Left lung (tissue), 10 donors: ENCODE data around the gene CCR5. TPM values are rescaled to one million over a fixed set of nuclear protein-coding genes. Genes with fewer than 3 reads are reported as not detected.
A peak's percentile ranks its signal among the peaks of the same experiment; 100 is the strongest.

ENCODE experiments used
- ATAC-seq: fragments of 200-7000 bp; cut with Tn5 transposase; one replicate; pipeline ENCODE4 v1.9.1; 2020; ENCODE audit warnings: moderate library complexity
- DNase-seq, 4 donors: peaks; one replicate each; pipeline ENCODE4 v3.0.0-alpha.2; 2013 to 2020
- H3K27ac ChIP-seq, 2 donors: fragments of 200-600 bp; sonication (generic) in 1 of 2; one replicate each; pipeline versions ENCODE4 v1.5.0 to v1.8.0; 2020 to 2021
- H3K27me3 ChIP-seq, 2 donors: fragments of 200-600 bp; sonication (generic) in 1 of 2; one replicate each; pipeline versions ENCODE4 v1.5.0 to v1.8.0; 2020 to 2021
- H3K36me3 ChIP-seq, 2 donors: fragments of 200-600 bp; sonication (generic) in 1 of 2; one replicate each; pipeline versions ENCODE4 v1.5.0 to v1.8.0; 2020 to 2021
- H3K4me1 ChIP-seq, 2 donors: fragments of 200-600 bp; one replicate each; pipeline ENCODE4 v1.8.0; 2021
- H3K4me3 ChIP-seq, 2 donors: fragments of 200-600 bp; sonication (generic) in 1 of 2; one replicate each; pipeline versions ENCODE4 v1.5.0 to v1.8.0; 2020 to 2021; ENCODE audit warnings: mild to moderate bottlenecking in 1 of 2
- H3K9me3 ChIP-seq, 2 donors: fragments of 200-600 bp; sonication (generic) in 1 of 2; one replicate each; pipeline versions ENCODE4 v1.5.0 to v1.8.0; 2020 to 2021
- intact Hi-C, 2 donors: fragments of 100-400 bp; cut with DNase I; formaldehyde crosslinking; loops; one replicate each; pipeline versions ENCODE4 v1.11.2 to v1.14.2; 2022
- polyA plus RNA-seq, 6 donors: library from polyadenylated mRNA; unstranded; fragments of 120-200 nt; gene quantifications; one replicate each; pipeline ENCODE4 v1.2.1, GENCODE V29; 2013; ENCODE audit not compliant: insufficient read length in 6 of 6
- total RNA-seq, 2 donors: library from RNA; stranded (reverse); fragmentation: NEBNext Ultra II Directional; extraction: Animal tissue kit (Norgen Biotek cat#: 25700); gene quantifications; one replicate each; pipeline ENCODE4 v1.2.1, GENCODE V29; 2021
- TF ChIP-seq, protein P1 (sequence below), 2 donors: fragments of 200-600 bp; sonication (generic) in 1 of 2; IDR thresholded peaks; one replicate each; pipeline versions ENCODE4 v1.5.0 to v1.8.0; 2021; ENCODE audit warnings: antibody characterized with exemption in 2 of 2
- donor health status: DM: no; HTN: yes; CAD: no.
- donor health status: DM: no; HTN: no; CAD: no.

Gene CCR5
- total and polyA plus RNA-seq, 8 donors: 0.33 to 13.8 (median 0.56) TPM

DNA sequence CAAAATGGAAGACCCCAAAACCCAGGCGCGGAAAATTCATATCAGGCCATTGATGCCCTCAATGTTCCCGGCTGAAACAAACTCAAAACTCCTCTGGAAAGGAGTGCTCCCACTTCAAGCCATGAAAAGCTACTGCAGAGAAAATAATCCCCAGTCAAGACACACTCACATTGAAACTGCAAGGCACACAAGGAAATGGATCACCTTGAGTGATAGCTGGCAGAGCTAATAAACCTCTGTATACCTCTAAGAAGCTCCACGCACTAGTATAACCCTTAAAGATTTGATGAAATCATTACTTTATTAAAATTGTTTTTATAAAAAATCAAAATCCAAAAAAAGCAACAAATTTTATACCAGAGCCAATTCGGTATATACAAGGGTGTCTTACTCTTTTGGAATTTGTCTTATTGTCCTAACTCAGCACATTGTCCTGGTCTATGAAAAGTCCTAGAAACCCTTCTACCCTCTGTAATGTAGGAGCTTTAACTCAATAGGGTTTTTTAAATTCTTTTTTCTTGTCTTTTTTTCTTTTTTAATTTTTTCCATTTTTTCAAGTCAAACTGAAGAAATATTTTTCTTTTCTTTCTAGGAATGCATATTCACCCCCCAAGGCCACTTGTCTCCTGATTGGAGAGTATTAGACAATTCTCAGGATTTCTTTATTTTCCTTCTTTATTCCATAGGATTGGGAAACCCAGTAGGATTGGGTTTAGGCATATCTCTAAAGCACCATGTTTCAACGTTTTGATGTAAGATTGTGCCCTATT is 27.6 kb downstream of the CCR5 start:
- Histone ChIP-seq H3K27me3 (no peaks in the 10 kb centered on the region), H3K4me1 (peaks cover 30 to 72% of the 10 kb centered on the region in 2 donors), H3K36me3 (no peaks in the 10 kb centered on the region), H3K9me3 (no peaks in the 10 kb centered on the region), H3K4me3 (no peak overlapping the region), H3K27ac (peak overlapping the region; percentile 7 to 60)
- intact Hi-C loops: no loop called here
- no peak for DNase-seq
- ATAC-seq: no peak
- TF ChIP-seq, protein P1, sequence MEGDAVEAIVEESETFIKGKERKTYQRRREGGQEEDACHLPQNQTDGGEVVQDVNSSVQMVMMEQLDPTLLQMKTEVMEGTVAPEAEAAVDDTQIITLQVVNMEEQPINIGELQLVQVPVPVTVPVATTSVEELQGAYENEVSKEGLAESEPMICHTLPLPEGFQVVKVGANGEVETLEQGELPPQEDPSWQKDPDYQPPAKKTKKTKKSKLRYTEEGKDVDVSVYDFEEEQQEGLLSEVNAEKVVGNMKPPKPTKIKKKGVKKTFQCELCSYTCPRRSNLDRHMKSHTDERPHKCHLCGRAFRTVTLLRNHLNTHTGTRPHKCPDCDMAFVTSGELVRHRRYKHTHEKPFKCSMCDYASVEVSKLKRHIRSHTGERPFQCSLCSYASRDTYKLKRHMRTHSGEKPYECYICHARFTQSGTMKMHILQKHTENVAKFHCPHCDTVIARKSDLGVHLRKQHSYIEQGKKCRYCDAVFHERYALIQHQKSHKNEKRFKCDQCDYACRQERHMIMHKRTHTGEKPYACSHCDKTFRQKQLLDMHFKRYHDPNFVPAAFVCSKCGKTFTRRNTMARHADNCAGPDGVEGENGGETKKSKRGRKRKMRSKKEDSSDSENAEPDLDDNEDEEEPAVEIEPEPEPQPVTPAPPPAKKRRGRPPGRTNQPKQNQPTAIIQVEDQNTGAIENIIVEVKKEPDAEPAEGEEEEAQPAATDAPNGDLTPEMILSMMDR (IDR thresholded peaks at IDR 0.05): no peak

DNA sequence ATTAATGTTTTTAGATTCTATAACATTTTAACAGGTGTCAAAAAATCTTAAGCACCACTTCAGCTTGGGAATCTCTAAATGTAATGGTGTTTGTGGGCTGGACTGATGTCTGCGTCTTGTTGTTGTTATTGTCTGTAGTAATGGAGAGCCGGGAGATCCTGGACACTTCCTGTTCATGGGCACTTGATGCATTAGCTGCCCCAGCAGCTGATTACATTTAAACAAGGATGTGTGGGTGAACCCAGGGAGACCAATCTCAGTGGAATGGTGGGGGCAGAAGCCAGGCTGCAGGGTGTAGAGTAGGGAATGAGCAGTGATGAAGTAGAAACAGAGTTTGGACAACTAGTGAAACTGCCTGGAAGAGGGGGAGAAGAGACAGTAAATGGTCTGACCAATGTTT is 28.4 kb downstream of the CCR5 start:
- Histone ChIP-seq H3K27me3 (no peaks in the 10 kb centered on the region), H3K36me3 (no peaks in the 10 kb centered on the region), H3K27ac (peak overlapping the region in 1 of 2 donors; percentile 60), H3K4me1 (peaks cover 27 to 70% of the 10 kb centered on the region in 2 donors), H3K9me3 (no peaks in the 10 kb centered on the region), H3K4me3 (no peak overlapping the region)
- no peak for DNase-seq
- no peak for ATAC-seq
- TF ChIP-seq, protein P1 (IDR thresholded peaks at IDR 0.05): no peak
- intact Hi-C loops: no loop called here

DNA sequence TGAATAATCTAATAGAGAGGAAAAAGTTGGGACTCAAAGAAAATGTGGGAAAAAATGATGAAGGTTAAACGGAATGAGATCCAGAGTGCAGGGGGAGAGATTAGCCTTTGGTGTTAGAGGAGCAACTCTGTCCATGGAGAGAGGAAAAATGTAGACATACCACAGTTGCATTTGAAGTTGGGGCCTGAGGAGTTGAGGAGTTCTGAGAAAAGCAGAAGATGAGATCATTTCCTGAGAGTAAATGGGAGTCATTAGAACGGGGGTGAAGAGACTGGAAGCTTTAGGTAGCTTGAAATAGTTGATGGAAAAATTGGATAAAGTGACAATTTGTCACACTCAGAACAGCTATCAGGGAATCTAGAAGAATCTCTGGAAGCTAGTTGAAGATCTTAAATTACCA is 28.8 kb downstream of the CCR5 start:
- DNase-seq (peak in 1 of 4 donors; percentile 5), ATAC-seq (peak; percentile 5)
- no peaks in the 10 kb centered on the region for H3K9me3 ChIP-seq
- intact Hi-C loops: no loop called here
- no peak overlapping the region for H3K4me3 ChIP-seq
- no peaks in the 10 kb centered on the region for H3K36me3 ChIP-seq
- no peaks in the 10 kb centered on the region for H3K27me3 ChIP-seq
- H3K27ac ChIP-seq: peak overlapping the region; percentile 53 to 60
- H3K4me1 ChIP-seq: peaks cover 29 to 70% of the 10 kb centered on the region in 2 donors
- TF ChIP-seq, protein P1 (IDR thresholded peaks at IDR 0.05): no peak

DNA sequence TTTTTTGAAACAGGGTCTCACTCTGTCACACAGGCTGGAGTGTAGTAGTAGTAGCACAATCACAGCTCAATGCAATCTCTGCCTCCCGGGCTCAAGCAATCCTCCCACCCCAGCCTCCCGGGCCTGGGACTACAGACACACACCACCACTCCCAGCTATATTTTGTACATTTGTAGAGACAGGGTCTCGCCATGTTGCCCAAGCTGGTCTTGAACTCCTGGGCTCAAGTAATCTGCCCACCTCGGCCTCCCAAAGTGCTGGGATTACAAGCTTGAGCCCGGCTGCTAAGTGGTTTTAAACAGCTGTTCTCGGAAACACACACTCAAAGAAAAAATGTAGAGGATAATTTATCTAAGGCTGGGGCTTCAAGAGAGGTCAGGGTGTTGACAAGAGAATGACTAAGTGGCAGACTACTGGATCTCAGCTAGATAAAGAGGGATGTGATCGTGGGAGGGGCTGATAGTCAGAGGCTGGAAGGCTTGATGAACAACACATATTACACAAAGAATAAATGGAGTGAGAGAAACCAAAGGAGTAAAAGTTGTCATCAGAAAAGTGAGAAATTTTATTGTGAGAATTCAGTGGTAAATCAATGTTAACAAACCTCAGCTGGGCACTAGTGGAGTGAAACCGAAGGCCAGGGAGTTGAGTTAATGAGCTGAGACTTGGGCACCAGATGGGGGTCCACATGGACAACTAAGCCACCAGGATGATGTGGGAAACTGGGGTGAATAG is 29.4 kb downstream of the CCR5 start:
- DNase-seq (peak in 3 of 4 donors; percentile 27 to 68 (median 66)), ATAC-seq (peak; percentile 59)
- no peaks in the 10 kb centered on the region for H3K9me3 ChIP-seq
- intact Hi-C loops: no loop called here
- H3K4me3 ChIP-seq: no peak overlapping the region
- peak overlapping the region; percentile 53 to 60 for H3K27ac ChIP-seq
- H3K4me1 ChIP-seq: peaks cover 35 to 70% of the 10 kb centered on the region in 2 donors
- H3K36me3 ChIP-seq: no peaks in the 10 kb centered on the region
- H3K27me3 ChIP-seq: no peaks in the 10 kb centered on the region
- TF ChIP-seq, protein P1 (IDR thresholded peaks at IDR 0.05): no peak

DNA sequence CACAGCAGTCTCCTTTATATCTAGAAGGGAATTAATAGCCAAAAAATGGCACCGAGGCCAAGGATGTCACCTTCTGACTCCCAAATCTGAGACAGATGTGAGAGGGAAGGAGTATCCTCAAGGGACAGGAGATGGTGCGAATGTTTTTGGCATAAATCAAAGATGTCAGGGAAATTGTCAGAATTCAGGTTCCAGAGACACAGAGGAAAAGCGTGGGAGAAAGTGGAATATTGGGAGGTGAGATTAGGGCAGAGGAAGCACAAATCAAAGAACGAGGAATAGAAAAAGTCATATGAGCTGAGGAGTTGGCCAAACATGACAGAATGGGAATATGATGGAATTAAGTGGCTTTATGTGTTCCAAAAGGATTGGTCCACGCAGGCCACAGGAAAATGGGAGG is 30.1 kb downstream of the CCR5 start:
- H3K27ac ChIP-seq: peak overlapping the region in 1 of 2 donors; percentile 60
- DNase-seq: no peak
- H3K9me3 ChIP-seq: no peaks in the 10 kb centered on the region
- peaks cover 41 to 70% of the 10 kb centered on the region in 2 donors for H3K4me1 ChIP-seq
- intact Hi-C loops: no loop called here
- TF ChIP-seq, protein P1 (IDR thresholded peaks at IDR 0.05): no peak
- no peak for ATAC-seq
- H3K4me3 ChIP-seq: no peak overlapping the region
- no peaks in the 10 kb centered on the region for H3K27me3 ChIP-seq
- no peaks in the 10 kb centered on the region for H3K36me3 ChIP-seq
